IMR-90 (cell line): Measurements from ENCODE around the gene CAND2.

Experiments
- BHLHE40 ChIP-seq: fragments of 150-350 bp; IDR thresholded peaks from 2 replicates; pipeline ENCODE4 v1.6.1; 2016; ENCODE audit warnings: mild to moderate bottlenecking, low read depth, low read length
- CEBPB ChIP-seq: IDR thresholded peaks from 2 replicates; pipeline ENCODE4 v1.6.1; 2012; ENCODE audit warnings: low read depth, low read length, improper control_type of control experiment
- CHD1 ChIP-seq: IDR thresholded peaks from 2 replicates; pipeline ENCODE4 v1.6.1; 2012; ENCODE audit warnings: low read depth, low read length, improper control_type of control experiment
- CTCF ChIP-seq: conservative IDR thresholded peaks from 2 replicates; pipeline ENCODE4 v1.5.1; 2012; ENCODE audit warnings: mild to moderate bottlenecking, low read depth, low read length, improper control_type of control experiment
- ELK1 ChIP-seq: fragments of 150-350 bp; IDR thresholded peaks from 2 replicates; pipeline ENCODE4 v1.6.1; 2016; ENCODE audit warnings: low read depth, mild to moderate bottlenecking, low read length, moderate library complexity, borderline replicate concordance
- FOS ChIP-seq: fragments of 150-350 bp; IDR thresholded peaks from 2 replicates; pipeline ENCODE4 v1.6.1; 2016; ENCODE audit warnings: low read depth, low read length
- MAFK ChIP-seq: IDR thresholded peaks from 2 replicates; pipeline ENCODE4 v1.6.1; 2012; ENCODE audit warnings: low read depth, low read length, improper control_type of control experiment
- MAZ ChIP-seq: IDR thresholded peaks from 2 replicates; pipeline ENCODE4 v1.6.1; 2012; ENCODE audit warnings: low read depth, mild to moderate bottlenecking, low read length, improper control_type of control experiment, moderate library complexity, borderline replicate concordance
- MXI1 ChIP-seq: IDR thresholded peaks from 2 replicates; pipeline ENCODE4 v1.6.1; 2012; ENCODE audit warnings: low read depth, mild to moderate bottlenecking, low read length, moderate library complexity, borderline replicate concordance
- POLR2A ChIP-seq: IDR thresholded peaks from 2 replicates; pipeline ENCODE4 v1.6.1; 2012; ENCODE audit warnings: mild to moderate bottlenecking, low read depth, low read length
- RAD21 ChIP-seq: IDR thresholded peaks from 2 replicates; pipeline ENCODE4 v1.6.1; 2012; ENCODE audit warnings: low read length, improper control_type of control experiment
- RCOR1 ChIP-seq: IDR thresholded peaks from 2 replicates; pipeline ENCODE4 v1.6.1; 2012; ENCODE audit warnings: mild to moderate bottlenecking, low read length, improper control_type of control experiment; ENCODE audit not compliant: insufficient replicate concordance
- RFX5 ChIP-seq: IDR thresholded peaks from 2 replicates; pipeline ENCODE4 v1.8.0; 2012; ENCODE audit warnings: low read depth, mild to moderate bottlenecking, low read length, moderate library complexity
- SMC3 ChIP-seq: fragments of 150-350 bp; IDR thresholded peaks from 2 replicates; pipeline ENCODE4 v1.6.1; 2016; ENCODE audit warnings: low read depth, mild to moderate bottlenecking, antibody characterized with exemption, low read length, moderate library complexity

- no peak for TF ChIP-seq POLR2A
- TF ChIP-seq CTCF: no peak
- no peak for TF ChIP-seq CEBPB
- no peak for TF ChIP-seq MXI1
- TF ChIP-seq CHD1: no peak
- TF ChIP-seq FOS: no peak
- TF ChIP-seq RCOR1: no peak
- TF ChIP-seq RAD21: no peak
- no peak for TF ChIP-seq RFX5
- TF ChIP-seq SMC3: no peak
- no peak for TF ChIP-seq BHLHE40
- no peak for TF ChIP-seq MAFK
- TF ChIP-seq ELK1: no peak
- TF ChIP-seq MAZ: no peak
These were observed 5.0 kb upstream of the CAND2 start for GRCh38 chr3:12791430-12791829.
